HG03469 (cell line): ENCODE measurements around the gene DEFB123.

Experiments used
- ATAC-seq: cut with Tn5 transposase; IDR thresholded peaks from one replicate; pipeline ENCODE4 v1.9.1; 2021; ENCODE audit warnings: mild to moderate bottlenecking, moderate library complexity, moderate number of reproducible peaks; ENCODE audit not compliant: unreplicated experiment

Gene DEFB123

GRCh38 chr20:31473331-31474096 lies 33.1 kb downstream of the DEFB123 start:
- peak; percentile 21 for ATAC-seq

- ATAC-seq: peak; percentile 88
Measured at GRCh38 chr20:31474097-31474436, 33.6 kb downstream of the DEFB123 start.

GRCh38 chr20:31474758-31475427 lies 34.5 kb downstream of the DEFB123 start, which contains the start of the genes DEFB124 and REM1:
Gene DEFB124 (minus strand): TSS chr20:31475127. CDS start chr20:31473013, 2,114 bp downstream.
Gene REM1 (plus strand): TSS chr20:31475288. CDS start chr20:31476446, 1,158 bp downstream.
- ATAC-seq: no peak

GRCh38 chr20:31475472-31476293 lies 35.3 kb downstream of the DEFB123 start:
- ATAC-seq: no peak

- no peak for ATAC-seq
Measured at GRCh38 chr20:31476294-31476585, 35.8 kb downstream of the DEFB123 start.

GRCh38 chr20:31476643-31477215 lies 36.3 kb downstream of the DEFB123 start:
- ATAC-seq: no peak

GRCh38 chr20:31484001-31484400 lies 43.6 kb downstream of the DEFB123 start:
- ATAC-seq: no peak

GRCh38 chr20:31485450-31486339 lies 45.3 kb downstream of the DEFB123 start:
- ATAC-seq: no peak

GRCh38 chr20:31488115-31488514 lies 47.7 kb downstream of the DEFB123 start:
- ATAC-seq: no peak

GRCh38 chr20:31489152-31489551 lies 48.7 kb downstream of the DEFB123 start:
- ATAC-seq: no peak

GRCh38 chr20:31490752-31491151 lies 50.3 kb downstream of the DEFB123 start:
- ATAC-seq: no peak

- ATAC-seq: no peak
Measured at GRCh38 chr20:31494131-31494530, 53.7 kb downstream of the DEFB123 start.

- ATAC-seq: no peak
Measured at GRCh38 chr20:31496761-31497295, 56.4 kb downstream of the DEFB123 start.

- no peak for ATAC-seq
Measured at GRCh38 chr20:31497838-31498540, 57.6 kb downstream of the DEFB123 start.
